ENCODE results near the gene ITGB3.

GRCh38 chr17:47207143-47208067 lies 46.2 kb upstream of the ITGB3 start:
- TF ChIP-seq CTCF (conservative IDR thresholded peaks at IDR 0.05; ENCODE audit: low read depth, low read length) (no peak), POLR2A (IDR thresholded peaks at IDR 0.05; ENCODE audit: low read depth, low read length) (no peak), RFX5 (IDR thresholded peaks at IDR 0.05; ENCODE audit: low read depth, low read length) (no peak), RAD21 (IDR thresholded peaks at IDR 0.05; ENCODE audit: low read length) (no peak), SMC3 (IDR thresholded peaks at IDR 0.05; ENCODE audit: low read depth, low read length) (no peak), USF2 (IDR thresholded peaks at IDR 0.05; ENCODE audit: low read depth, low read length) (no peak), MAZ (IDR thresholded peaks at IDR 0.05; ENCODE audit: borderline replicate concordance, low read depth, low read length) (no peak), FOS (IDR thresholded peaks at IDR 0.05; ENCODE audit: low read depth, low read length) (no peak), CEBPB (IDR thresholded peaks at IDR 0.05; ENCODE audit: low read depth, low read length) (no peak)
